Kasumi-1 (cell line): ENCODE results near the gene LRRC71.

Source experiments
- DNase-seq, 2 experiments: peaks; one replicate each; lab custom pipeline; 2025; lab: John Stamatoyannopoulos, UW

Gene LRRC71

GRCh38 chr1:156947127-156947526, 26.7 kb downstream of the LRRC71 start:
- DNase-seq = no peak

DNA sequence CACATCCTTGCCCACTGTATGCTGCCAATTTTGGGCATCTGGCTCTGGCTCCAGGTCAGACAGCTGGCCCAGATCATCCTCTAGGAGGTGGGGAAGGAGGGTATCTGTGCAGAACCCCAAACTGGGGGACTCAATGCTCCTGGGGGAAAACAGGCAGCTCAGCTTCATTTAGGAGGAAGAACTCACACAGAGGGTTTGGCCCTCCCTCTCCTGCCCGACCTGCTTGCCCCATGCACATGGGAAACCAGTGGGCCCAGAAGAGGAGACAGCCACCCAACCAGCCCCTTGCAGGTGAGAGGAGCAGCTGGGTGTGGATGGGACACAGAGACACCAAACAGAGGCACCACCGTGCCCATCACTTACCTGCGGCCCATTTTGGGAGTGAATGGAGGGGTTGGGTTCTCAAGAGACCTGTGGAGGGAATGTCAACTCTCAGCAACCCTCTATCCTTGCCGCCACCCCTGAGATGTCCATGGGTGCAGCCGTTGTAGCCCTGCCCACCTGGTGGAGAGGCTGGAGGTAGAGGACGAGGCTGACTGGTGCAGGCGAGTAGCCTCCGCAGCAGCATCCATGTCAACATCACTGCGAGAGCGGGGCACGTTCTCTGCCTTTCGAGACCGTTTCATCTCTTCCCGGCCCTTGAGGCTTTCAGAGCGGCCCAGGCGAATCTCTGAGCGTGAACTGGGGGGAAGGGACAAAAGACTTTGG, 27.5 kb downstream of the LRRC71 start:
- DNase-seq = no peak

GRCh38 chr1:156948708-156949107, 28.3 kb downstream of the LRRC71 start:
- peak in 1 of 2 experiments; percentile 6 for DNase-seq

DNA sequence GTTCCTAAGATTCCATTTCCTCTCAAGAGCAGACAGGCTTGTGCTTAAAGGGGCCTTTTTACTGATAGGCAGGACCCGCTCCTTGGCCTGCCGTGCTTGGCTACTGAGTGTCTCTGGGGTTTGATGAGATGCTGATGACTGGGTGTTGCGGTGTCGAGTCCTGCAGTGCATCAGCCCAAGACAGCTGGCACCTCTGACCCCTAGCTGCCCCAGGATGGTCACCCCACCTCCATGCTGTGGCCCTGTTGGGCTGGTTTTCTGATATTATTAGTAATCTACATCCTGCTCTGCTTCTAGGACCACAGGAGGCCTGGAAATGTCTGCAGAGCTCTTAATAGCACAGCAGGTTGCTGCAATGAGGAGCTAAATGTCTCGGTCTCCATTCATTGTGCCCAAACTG, 28.7 kb downstream of the LRRC71 start:
- no peak for DNase-seq

- no peak for DNase-seq
These were observed 30.9 kb downstream of the LRRC71 start for GRCh38 chr1:156951371-156951770.

DNA sequence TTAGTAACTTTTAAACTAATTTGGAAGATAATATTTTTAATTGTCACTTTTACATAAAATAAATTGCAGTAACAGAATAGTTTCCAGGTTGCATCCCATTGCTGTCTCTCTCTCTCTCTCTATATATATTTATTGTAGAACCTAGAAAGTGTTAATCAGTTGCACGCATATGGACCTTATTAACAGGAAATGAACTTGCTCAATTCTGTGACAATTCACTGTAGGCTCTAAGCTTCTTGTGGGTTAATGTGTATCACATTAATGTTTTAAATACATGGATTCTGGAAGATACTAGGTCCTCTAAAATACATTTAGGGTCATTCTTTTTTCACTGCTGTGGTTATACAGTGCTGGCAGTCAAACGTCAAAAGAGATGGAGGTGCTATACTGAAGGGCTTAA, 33.1 kb downstream of the LRRC71 start:
- no peak for DNase-seq

DNA sequence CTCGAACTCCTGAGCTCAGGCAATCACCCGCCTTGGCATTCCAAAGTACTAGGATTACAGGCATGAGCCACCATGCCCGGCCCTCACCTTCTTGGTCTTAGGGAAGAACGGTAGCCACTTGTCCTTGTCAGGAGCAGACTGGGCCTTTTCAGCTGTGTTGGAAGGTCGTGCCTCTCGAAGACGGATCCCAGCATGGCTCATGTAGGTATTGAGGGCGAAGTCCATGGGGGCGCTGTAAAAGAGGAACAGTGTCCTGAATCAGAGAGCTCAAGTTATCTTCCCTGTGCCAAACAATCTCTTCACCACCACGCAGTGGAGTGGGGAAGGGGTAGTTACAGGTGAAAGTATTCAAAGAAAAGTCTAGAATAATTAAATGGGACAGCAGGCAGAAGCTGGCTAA, 35.9 kb downstream of the LRRC71 start:
- DNase-seq = no peak

- DNase-seq = no peak
These were observed 37.2 kb downstream of the LRRC71 start for GRCh38 chr1:156957634-156958033.

GRCh38 chr1:156958247-156958714, 37.8 kb downstream of the LRRC71 start:
- no peak for DNase-seq

GRCh38 chr1:156959414-156959813, 39.0 kb downstream of the LRRC71 start:
- DNase-seq = no peak

DNA sequence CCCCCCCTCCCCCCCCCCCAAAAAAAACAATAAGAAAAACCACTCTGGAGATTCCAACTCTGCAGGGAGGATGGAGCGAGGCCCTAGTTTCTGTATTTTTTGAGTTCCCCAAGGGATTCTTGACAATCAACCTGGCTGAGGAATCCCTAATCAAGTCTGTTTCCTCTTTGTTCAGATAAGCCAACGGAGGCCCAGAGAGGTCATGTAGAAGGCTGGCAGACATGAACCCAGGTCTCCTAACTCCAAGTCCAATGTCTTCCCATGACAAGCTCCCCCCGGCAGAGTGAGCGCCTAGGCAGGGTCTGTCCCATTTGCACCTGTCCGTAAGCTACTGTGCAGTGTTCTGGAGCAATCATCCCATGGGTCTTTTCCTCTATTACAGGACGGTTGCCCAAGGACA, 39.5 kb downstream of the LRRC71 start:
- no peak for DNase-seq

- peak in 1 of 2 experiments; percentile 5 for DNase-seq
These were observed 41.3 kb downstream of the LRRC71 start for GRCh38 chr1:156961709-156962108.

- peak in 1 of 2 experiments; percentile 5 for DNase-seq
These were observed 43.2 kb downstream of the LRRC71 start for GRCh38 chr1:156963621-156964020.

- no peak for DNase-seq
These were observed 44.0 kb downstream of the LRRC71 start for GRCh38 chr1:156964441-156964840.

DNA sequence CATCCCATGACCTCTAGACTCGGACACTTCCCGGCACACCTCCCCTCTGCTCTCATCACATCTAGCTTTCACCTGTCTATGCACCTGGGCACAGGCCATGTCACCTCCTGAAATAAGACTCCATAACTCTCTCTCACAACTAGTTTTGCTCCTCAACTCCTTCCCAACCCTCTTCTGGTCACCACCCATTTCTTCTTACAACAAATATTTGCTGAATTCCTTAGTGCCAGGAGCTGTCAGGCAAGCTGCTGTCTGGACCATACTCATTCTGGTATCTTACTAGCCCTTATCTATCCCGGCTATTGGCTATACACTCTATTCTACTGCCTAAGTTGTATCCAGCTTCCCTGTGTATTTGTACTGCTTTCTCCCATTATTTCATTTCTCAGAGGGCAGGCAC, 49.1 kb downstream of the LRRC71 start:
- no peak for DNase-seq

DNA sequence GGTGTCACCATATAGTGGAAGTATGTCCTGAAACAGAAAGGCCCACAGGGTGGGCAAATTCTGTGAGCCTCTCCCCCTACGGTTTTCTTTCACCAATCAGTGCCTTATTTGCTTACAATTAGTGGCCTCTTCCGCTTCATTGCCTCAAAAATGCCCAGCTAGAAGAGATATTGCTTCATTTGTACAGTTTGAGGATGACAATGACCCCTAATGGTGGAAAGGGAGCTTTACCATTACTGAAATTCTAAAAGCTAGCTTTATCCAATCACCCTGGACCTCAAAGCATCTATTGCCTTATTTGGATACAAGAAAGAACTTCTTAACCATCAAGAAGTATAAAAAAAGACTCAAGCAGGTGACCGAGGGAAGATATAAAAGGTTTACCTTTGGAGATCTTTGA, 49.6 kb downstream of the LRRC71 start:
- DNase-seq = peak; percentile 22 to 42

DNA sequence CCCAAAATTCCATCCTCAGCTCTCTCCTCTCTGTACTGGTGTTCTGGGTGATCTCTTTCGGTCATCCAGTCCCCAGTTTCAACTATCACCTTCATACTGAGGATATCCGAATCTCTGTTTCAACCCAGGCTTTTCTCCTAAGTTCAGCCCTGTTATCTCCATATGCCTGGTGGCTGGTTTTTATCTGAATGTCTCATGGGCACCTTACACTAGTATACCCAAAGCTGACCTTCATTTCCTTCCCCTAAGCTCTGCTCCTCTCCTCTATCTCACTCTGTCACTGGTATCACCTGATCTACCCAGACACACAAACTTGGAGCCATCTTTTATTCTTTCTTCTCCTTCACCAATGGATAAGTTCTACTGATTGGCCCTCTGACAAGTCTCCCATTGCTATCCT, 53.0 kb downstream of the LRRC71 start:
- DNase-seq = no peak

DNA sequence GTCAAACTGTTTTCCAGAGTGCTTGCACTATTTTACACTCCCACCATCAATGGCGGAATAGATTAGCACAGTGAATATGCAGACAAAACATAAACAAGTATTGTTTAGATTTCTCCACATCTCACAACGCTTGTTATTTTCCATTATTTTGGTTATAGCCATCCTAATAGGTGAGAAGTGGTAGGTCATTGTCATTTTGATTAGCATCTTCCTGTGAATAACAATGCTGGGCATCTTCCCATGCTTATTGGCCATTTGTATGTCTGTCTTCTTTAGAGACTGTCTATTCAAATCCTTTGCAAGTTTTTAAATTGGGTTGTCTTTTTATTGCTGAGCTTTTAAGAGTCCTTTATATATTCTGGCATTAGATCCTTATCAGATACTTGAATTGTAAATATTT, 54.7 kb downstream of the LRRC71 start:
- DNase-seq = no peak

- no peak for DNase-seq
These were observed 60.1 kb downstream of the LRRC71 start for GRCh38 chr1:156980551-156980950.
